SK-N-SH (cell line): ENCODE measurements around the gene RBM25. TPM values are rescaled to one million over a fixed set of nuclear protein-coding genes. Genes with fewer than 3 reads are reported as not detected.

Experiments
- CTCF ChIA-PET: fragments of 300-600, 350-600 bp; formaldehyde crosslinking; extraction: SDS; loops from one replicate; lab custom pipeline; 2021; lab: Yijun Ruan, JAX
- POLR2A ChIA-PET: fragments of 350-600 bp; sonication (Branson Sonifier 250); formaldehyde crosslinking; extraction: SDS; loops from one replicate; lab custom pipeline; 2020; ENCODE audit warnings: antibody characterized with exemption, inconsistent platforms; lab: Yijun Ruan, JAX
- DNase-seq: peaks from one replicate; pipeline ENCODE4 v3.0.0; 2012
- H2AFZ ChIP-seq: fragments of 200-600 bp; sonication (generic); 2 replicates; pipeline ENCODE4 v1.8.1; 2016; ENCODE audit warnings: antibody characterized with exemption, mild to moderate bottlenecking, low read depth
- H3F3A ChIP-seq: fragments of 200-600 bp; sonication (generic); replicated peaks from 2 replicates; pipeline ENCODE3; 2016; ENCODE audit warnings: antibody characterized with exemption, mild to moderate bottlenecking; ENCODE audit not compliant: insufficient read depth
- H3K27ac ChIP-seq, 2 experiments: fragments of 200-500 bp in 1 of 2; fragments of 200-600 bp in 1 of 2; sonication (Bioruptor generic) in 1 of 2; sonication (generic), shearing (Covaris generic) in 1 of 2; 2 replicates each; pipeline versions ENCODE4 v1.5.1 to v1.6.1; 2014 to 2016; ENCODE audit warnings: low read depth in 2 of 2, inconsistent platforms in 1 of 2, low read length in 1 of 2, mild to moderate bottlenecking in 1 of 2, mixed read lengths in 1 of 2
- H3K27me3 ChIP-seq: fragments of 200-600 bp; sonication (generic), shearing (Covaris generic); 2 replicates; pipeline ENCODE4 v1.6.1; 2016; ENCODE audit warnings: mixed run types; ENCODE audit not compliant: insufficient read depth
- H3K36me3 ChIP-seq, 2 experiments: fragments of 200-500 bp in 1 of 2; fragments of 200-600 bp in 1 of 2; sonication (Bioruptor generic) in 1 of 2; sonication (generic) in 1 of 2; replicated peaks in 1 of 2; 2 replicates each; pipeline versions ENCODE3 to v1.5.1; 2014 to 2016; ENCODE audit warnings: low read length in 1 of 2, mild to moderate bottlenecking in 1 of 2; ENCODE audit not compliant: insufficient read depth in 2 of 2, control insufficient read depth in 1 of 2
- H3K4me1 ChIP-seq, 2 experiments: fragments of 200-500 bp in 1 of 2; fragments of 200-600 bp in 1 of 2; sonication (Bioruptor generic) in 1 of 2; sonication (generic), shearing (Covaris generic) in 1 of 2; 2 replicates each; pipeline versions ENCODE4 v1.5.1 to v1.6.1; 2014 to 2016; ENCODE audit warnings: low read depth in 1 of 2, low read length in 1 of 2, mixed run types in 1 of 2; ENCODE audit not compliant: insufficient read depth in 2 of 2, control insufficient read depth in 1 of 2
- H3K4me2 ChIP-seq: fragments of 200-600 bp; sonication (generic), shearing (Covaris generic); 2 replicates; pipeline ENCODE4 v1.6.1; 2017; ENCODE audit warnings: mixed run types
- H3K4me3 ChIP-seq, 2 experiments: fragments of 200-500 bp in 1 of 2; fragments of 200-600 bp in 1 of 2; sonication (Bioruptor generic) in 1 of 2; sonication (generic), shearing (Covaris generic) in 1 of 2; 2 replicates each; pipeline versions ENCODE4 v1.5.1 to v1.8.1; 2014 to 2016; ENCODE audit warnings: low read depth in 2 of 2, inconsistent platforms in 1 of 2, low read length in 1 of 2, mild to moderate bottlenecking in 1 of 2, mixed read lengths in 1 of 2, moderate library complexity in 1 of 2
- H3K79me2 ChIP-seq: fragments of 200-600 bp; sonication (generic); 2 replicates; pipeline ENCODE4 v1.8.1; 2017; ENCODE audit warnings: mild to moderate bottlenecking; ENCODE audit not compliant: insufficient read depth
- H3K9ac ChIP-seq: fragments of 200-600 bp; sonication (generic); 2 replicates; pipeline ENCODE4 v1.6.1; 2017; ENCODE audit warnings: mixed run types
- H3K9me2 ChIP-seq: fragments of 200-600 bp; sonication (generic); 2 replicates; pipeline ENCODE4 v1.6.1; 2017; ENCODE audit warnings: mixed run types
- H3K9me3 ChIP-seq: fragments of 200-600 bp; sonication (generic); 2 replicates; pipeline ENCODE4 v1.6.1; 2017; ENCODE audit warnings: mixed run types, mild to moderate bottlenecking, moderate library complexity
- H4K20me1 ChIP-seq: fragments of 200-600 bp; sonication (generic); 2 replicates; pipeline ENCODE4 v1.6.1; 2017; ENCODE audit warnings: mild to moderate bottlenecking, mixed run types; ENCODE audit not compliant: insufficient read depth
- CHD2 ChIP-seq: fragments of 150-350 bp; IDR thresholded peaks from 2 replicates; pipeline ENCODE4 v1.6.1; 2018; ENCODE audit warnings: low read length; ENCODE audit not compliant: partially characterized antibody
- ELF1 ChIP-seq: IDR thresholded peaks from 2 replicates; pipeline ENCODE4 v1.4.0; 2012
- EP300 ChIP-seq, 2 experiments: IDR thresholded peaks; 2 replicates each; pipeline versions ENCODE4 v1.4.0 to v1.6.1; 2012; ENCODE audit warnings: borderline replicate concordance in 1 of 2, low read depth in 1 of 2, low read length in 1 of 2
- EZH2phosphoT487 ChIP-seq: fragments of 200-600 bp; sonication (generic); IDR thresholded peaks from 2 replicates; pipeline ENCODE4 v1.6.1; 2017; ENCODE audit warnings: low read depth, mixed run types, mild to moderate bottlenecking, antibody characterized with exemption, moderate library complexity, borderline replicate concordance
- FOSL2 ChIP-seq: IDR thresholded peaks from 2 replicates; pipeline ENCODE4 v1.4.0; 2012; ENCODE audit warnings: low read depth, mild to moderate bottlenecking, moderate library complexity, borderline replicate concordance
- FOXJ3 ChIP-seq: sonication (generic); formaldehyde crosslinking; IDR thresholded peaks from 2 replicates; pipeline ENCODE4 v1.5.1; 2020; ENCODE audit warnings: mild to moderate bottlenecking, missing genetic modification reagents
- GABPA ChIP-seq: IDR thresholded peaks from 2 replicates; pipeline ENCODE4 v1.4.0; 2012; ENCODE audit warnings: low read depth, mild to moderate bottlenecking
- GATA2 ChIP-seq: sonication (generic); formaldehyde crosslinking; IDR thresholded peaks from 2 replicates; pipeline ENCODE4 v1.5.0; 2020; ENCODE audit warnings: mild to moderate bottlenecking, missing genetic modification reagents
- JUND ChIP-seq: IDR thresholded peaks from 2 replicates; pipeline ENCODE4 v1.4.0; 2012
- MEF2A ChIP-seq: IDR thresholded peaks from 2 replicates; pipeline ENCODE4 v1.4.0; 2012; ENCODE audit warnings: low read depth, borderline replicate concordance
- MXI1 ChIP-seq: IDR thresholded peaks from 2 replicates; pipeline ENCODE4 v1.6.1; 2012; ENCODE audit warnings: mild to moderate bottlenecking, low read depth, low read length, improper control_type of control experiment
- NFIC ChIP-seq: IDR thresholded peaks from 2 replicates; pipeline ENCODE4 v1.4.0; 2012; ENCODE audit warnings: borderline replicate concordance
- POLR2AphosphoS5 ChIP-seq: IDR thresholded peaks from 2 replicates; pipeline ENCODE4 v1.6.1; 2012; ENCODE audit warnings: low read depth, low read length
- SIN3A ChIP-seq: IDR thresholded peaks from 2 replicates; pipeline ENCODE4 v1.6.1; 2012; ENCODE audit warnings: low read depth, mild to moderate bottlenecking, low read length, moderate library complexity, borderline replicate concordance
- SMC3 ChIP-seq: IDR thresholded peaks from 2 replicates; pipeline ENCODE4 v1.6.1; 2012; ENCODE audit warnings: low read depth, low read length, improper control_type of control experiment
- TAF1 ChIP-seq: IDR thresholded peaks from 2 replicates; pipeline ENCODE4 v1.6.1; 2012; ENCODE audit warnings: low read depth, mild to moderate bottlenecking, low read length, moderate library complexity, borderline replicate concordance
- TCF12 ChIP-seq: IDR thresholded peaks from 2 replicates; pipeline ENCODE4 v1.4.0; 2012
- YY1 ChIP-seq: IDR thresholded peaks from 2 replicates; pipeline ENCODE4 v1.4.0; 2012; ENCODE audit warnings: low read depth, mild to moderate bottlenecking
- WGBS: methylation state at CpG from one replicate; pipeline ENCODE4 v1.1.6; 2017; ENCODE audit warnings: low lambda C conversion rate; 5-methylcytosine and 5-hydroxymethylcytosine counted together
- polyA plus RNA-seq, 3 experiments: library from polyadenylated mRNA; depleted of rRNA; stranded (reverse); fragments of >200 nt; gene quantifications; 2 replicates each; pipeline ENCODE4 v1.2.3, GENCODE V29; 2012
- TF ChIP-seq, protein P1 (sequence below): IDR thresholded peaks from 2 replicates; pipeline ENCODE4 v1.4.0; 2012; ENCODE audit warnings: low read depth, borderline replicate concordance
- TF ChIP-seq, protein P2 (sequence below): fragments of 200-600 bp; sonication (generic); IDR thresholded peaks from 2 replicates; pipeline ENCODE4 v1.6.1; 2017; ENCODE audit warnings: antibody characterized with exemption, mild to moderate bottlenecking, moderate library complexity
- TF ChIP-seq, protein P3 (sequence below): fragments of 150-350 bp; IDR thresholded peaks from 2 replicates; pipeline ENCODE4 v1.6.1; 2016; ENCODE audit warnings: mild to moderate bottlenecking, low read depth, low read length
- TF ChIP-seq, protein P4 (sequence below): IDR thresholded peaks from 2 replicates; pipeline ENCODE4; 2012
- TF ChIP-seq, protein P5 (sequence below): IDR thresholded peaks from 2 replicates; pipeline ENCODE4 v1.4.0; 2012; ENCODE audit warnings: low read depth

RBM25 gene
- polyA plus RNA-seq (2012; rRNA removed), result 14.0 and 15.5 TPM in 2 replicates
- polyA plus RNA-seq (2012; cell fraction: cytosol; rRNA removed), result 12.8 and 18.0 TPM in 2 replicates
- polyA plus RNA-seq (2012; cell fraction: nucleus; rRNA removed), result 34.4 and 60.7 TPM in 2 replicates

DNA sequence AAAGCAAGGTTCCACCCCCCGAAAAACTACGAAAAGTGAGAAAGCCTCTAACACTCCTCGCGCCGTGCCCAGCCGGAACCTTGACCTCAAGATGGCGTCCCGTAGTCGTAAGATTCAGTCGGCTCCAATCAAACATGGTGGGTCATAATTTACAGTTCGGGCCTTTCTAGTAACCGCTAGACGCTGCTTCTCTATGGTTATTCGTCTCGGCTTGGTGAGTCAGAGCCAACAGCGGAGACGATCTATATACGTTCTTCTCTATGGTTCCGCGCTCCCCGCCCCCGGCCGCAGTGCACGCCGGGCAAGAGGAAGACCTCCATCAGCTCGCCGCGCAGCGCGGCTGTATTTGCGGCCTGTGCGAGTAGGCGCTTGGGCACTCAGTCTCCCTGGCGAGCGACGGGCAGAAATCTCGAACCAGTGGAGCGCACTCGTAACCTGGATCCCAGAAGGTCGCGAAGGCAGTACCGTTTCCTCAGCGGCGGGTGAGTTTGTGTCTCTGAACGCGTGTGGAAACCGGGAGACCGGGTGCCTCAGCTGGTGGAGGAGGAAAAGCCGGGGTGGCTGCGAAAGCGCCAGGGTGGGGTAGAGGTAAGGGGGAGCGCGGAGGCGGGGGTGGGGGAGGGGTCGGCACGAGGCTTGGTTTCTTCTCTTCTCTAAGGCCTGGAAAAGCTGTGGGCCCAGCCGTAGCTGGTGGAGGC is at the start of gene RBM25:
Gene RBM25, plus strand, starts transcription at position 311 of the 698 bp plus-strand sequence. CDS start 13,108 bp downstream, outside the sequence.
- Histone ChIP-seq H3F3A (peaks cover 24% of the 10 kb centered on the region), H3K4me3 (peak within 1 kb of the TSS; percentile 80 to 100), H3K36me3 (peaks cover 3 to 24% of the 10 kb centered on the region in 2 experiments), H3K4me2 (peak within 1 kb of the TSS; percentile 77), H3K79me2 (peaks cover 54% of the 10 kb centered on the region), H3K4me1 (peaks cover 6 to 13% of the 10 kb centered on the region in 2 experiments; a peak in 3 of 4 replicates), H3K27ac (peak within 1 kb of the TSS; percentile 94), H3K9me2 (no peaks in the 10 kb centered on the region), H3K27me3 (no peaks in the 10 kb centered on the region), H4K20me1 (peaks cover 46% of the 10 kb centered on the region), H3K9ac (peak within 1 kb of the TSS; percentile 99), H2AFZ (peak within 1 kb of the TSS; percentile 94), H3K9me3 (no peaks in the 10 kb centered on the region)
- POLR2A ChIA-PET, result interaction anchor here (0.7 to 2.0 kb wide), 10 partner anchors 9 to 554 kb away, joined by 3 to 16 read pairs (median 4); partner anchors contain the start of genes ACOT6, PSEN1 and ZFYVE1
- DNase-seq, result peak; percentile 92
- CTCF ChIA-PET, result interaction anchor here (1.0 to 1.9 kb wide), 6 partner anchors 11 to 414 kb away, joined by 3 to 7 read pairs (median 4); partner anchors contain the start of gene ZFYVE1
- WGBS, result 0% methylated on average over 21 of the region's 57 CpGs
- TF ChIP-seq, protein P1, sequence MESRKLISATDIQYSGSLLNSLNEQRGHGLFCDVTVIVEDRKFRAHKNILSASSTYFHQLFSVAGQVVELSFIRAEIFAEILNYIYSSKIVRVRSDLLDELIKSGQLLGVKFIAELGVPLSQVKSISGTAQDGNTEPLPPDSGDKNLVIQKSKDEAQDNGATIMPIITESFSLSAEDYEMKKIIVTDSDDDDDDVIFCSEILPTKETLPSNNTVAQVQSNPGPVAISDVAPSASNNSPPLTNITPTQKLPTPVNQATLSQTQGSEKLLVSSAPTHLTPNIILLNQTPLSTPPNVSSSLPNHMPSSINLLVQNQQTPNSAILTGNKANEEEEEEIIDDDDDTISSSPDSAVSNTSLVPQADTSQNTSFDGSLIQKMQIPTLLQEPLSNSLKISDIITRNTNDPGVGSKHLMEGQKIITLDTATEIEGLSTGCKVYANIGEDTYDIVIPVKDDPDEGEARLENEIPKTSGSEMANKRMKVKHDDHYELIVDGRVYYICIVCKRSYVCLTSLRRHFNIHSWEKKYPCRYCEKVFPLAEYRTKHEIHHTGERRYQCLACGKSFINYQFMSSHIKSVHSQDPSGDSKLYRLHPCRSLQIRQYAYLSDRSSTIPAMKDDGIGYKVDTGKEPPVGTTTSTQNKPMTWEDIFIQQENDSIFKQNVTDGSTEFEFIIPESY, result no peak
- TF ChIP-seq SMC3, result no peak
- peak in 1 of 2 experiments; percentile 41; a peak in 1 of 4 replicates for TF ChIP-seq EP300 (IDR thresholded peaks at IDR 0.05; ENCODE audit: borderline replicate concordance in 1 of 2, low read depth in 1 of 2, low read length in 1 of 2)
- peak; percentile 95 for TF ChIP-seq TAF1
- TF ChIP-seq EZH2phosphoT487, result no peak
- peak; percentile 86 for TF ChIP-seq MXI1
- peak; percentile 71 for TF ChIP-seq NFIC
- TF ChIP-seq YY1, result peak; percentile 96
- TF ChIP-seq FOSL2, result peak; percentile 90
- no peak for TF ChIP-seq GATA2 (CRISPR knock-in tag)
- TF ChIP-seq TCF12, result peak; percentile 35; the same call in 1 of the 2 replicates
- peak; percentile 72 for TF ChIP-seq CHD2
- TF ChIP-seq ELF1, result peak; percentile 76
- peak; percentile 75; the same call in 1 of the 2 replicates for TF ChIP-seq SIN3A
- TF ChIP-seq FOXJ3 (CRISPR knock-in tag), result no peak
- peak; percentile 85 for TF ChIP-seq JUND
- peak; percentile 99 for TF ChIP-seq POLR2AphosphoS5
- TF ChIP-seq, protein P2, sequence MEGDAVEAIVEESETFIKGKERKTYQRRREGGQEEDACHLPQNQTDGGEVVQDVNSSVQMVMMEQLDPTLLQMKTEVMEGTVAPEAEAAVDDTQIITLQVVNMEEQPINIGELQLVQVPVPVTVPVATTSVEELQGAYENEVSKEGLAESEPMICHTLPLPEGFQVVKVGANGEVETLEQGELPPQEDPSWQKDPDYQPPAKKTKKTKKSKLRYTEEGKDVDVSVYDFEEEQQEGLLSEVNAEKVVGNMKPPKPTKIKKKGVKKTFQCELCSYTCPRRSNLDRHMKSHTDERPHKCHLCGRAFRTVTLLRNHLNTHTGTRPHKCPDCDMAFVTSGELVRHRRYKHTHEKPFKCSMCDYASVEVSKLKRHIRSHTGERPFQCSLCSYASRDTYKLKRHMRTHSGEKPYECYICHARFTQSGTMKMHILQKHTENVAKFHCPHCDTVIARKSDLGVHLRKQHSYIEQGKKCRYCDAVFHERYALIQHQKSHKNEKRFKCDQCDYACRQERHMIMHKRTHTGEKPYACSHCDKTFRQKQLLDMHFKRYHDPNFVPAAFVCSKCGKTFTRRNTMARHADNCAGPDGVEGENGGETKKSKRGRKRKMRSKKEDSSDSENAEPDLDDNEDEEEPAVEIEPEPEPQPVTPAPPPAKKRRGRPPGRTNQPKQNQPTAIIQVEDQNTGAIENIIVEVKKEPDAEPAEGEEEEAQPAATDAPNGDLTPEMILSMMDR, result no peak
- TF ChIP-seq, protein P3, sequence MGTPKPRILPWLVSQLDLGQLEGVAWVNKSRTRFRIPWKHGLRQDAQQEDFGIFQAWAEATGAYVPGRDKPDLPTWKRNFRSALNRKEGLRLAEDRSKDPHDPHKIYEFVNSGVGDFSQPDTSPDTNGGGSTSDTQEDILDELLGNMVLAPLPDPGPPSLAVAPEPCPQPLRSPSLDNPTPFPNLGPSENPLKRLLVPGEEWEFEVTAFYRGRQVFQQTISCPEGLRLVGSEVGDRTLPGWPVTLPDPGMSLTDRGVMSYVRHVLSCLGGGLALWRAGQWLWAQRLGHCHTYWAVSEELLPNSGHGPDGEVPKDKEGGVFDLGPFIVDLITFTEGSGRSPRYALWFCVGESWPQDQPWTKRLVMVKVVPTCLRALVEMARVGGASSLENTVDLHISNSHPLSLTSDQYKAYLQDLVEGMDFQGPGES, result no peak
- TF ChIP-seq GABPA, result peak; percentile 66
- no peak; the same call in 1 of the 2 replicates for TF ChIP-seq MEF2A
- TF ChIP-seq, protein P4, sequence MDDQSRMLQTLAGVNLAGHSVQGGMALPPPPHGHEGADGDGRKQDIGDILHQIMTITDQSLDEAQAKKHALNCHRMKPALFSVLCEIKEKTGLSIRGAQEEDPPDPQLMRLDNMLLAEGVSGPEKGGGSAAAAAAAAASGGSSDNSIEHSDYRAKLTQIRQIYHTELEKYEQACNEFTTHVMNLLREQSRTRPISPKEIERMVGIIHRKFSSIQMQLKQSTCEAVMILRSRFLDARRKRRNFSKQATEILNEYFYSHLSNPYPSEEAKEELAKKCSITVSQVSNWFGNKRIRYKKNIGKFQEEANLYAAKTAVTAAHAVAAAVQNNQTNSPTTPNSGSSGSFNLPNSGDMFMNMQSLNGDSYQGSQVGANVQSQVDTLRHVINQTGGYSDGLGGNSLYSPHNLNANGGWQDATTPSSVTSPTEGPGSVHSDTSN, result peak; percentile 74
- TF ChIP-seq, protein P5, sequence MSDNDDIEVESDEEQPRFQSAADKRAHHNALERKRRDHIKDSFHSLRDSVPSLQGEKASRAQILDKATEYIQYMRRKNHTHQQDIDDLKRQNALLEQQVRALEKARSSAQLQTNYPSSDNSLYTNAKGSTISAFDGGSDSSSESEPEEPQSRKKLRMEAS, result peak; percentile 93
